Inflammatory macrophage (primary cell): ENCODE measurements around the gene REXO5.
"Not testable (repeated sequence)": the region's sequence is repeated elsewhere in the genome, so short reads cannot be mapped to it uniquely, and the experiment has no call there.

Experiments used
- DNase-seq, 2 donors: peaks; one replicate each; pipeline ENCODE4 v3.0.0-alpha.2; 2020 to 2022

REXO5 gene

DNA sequence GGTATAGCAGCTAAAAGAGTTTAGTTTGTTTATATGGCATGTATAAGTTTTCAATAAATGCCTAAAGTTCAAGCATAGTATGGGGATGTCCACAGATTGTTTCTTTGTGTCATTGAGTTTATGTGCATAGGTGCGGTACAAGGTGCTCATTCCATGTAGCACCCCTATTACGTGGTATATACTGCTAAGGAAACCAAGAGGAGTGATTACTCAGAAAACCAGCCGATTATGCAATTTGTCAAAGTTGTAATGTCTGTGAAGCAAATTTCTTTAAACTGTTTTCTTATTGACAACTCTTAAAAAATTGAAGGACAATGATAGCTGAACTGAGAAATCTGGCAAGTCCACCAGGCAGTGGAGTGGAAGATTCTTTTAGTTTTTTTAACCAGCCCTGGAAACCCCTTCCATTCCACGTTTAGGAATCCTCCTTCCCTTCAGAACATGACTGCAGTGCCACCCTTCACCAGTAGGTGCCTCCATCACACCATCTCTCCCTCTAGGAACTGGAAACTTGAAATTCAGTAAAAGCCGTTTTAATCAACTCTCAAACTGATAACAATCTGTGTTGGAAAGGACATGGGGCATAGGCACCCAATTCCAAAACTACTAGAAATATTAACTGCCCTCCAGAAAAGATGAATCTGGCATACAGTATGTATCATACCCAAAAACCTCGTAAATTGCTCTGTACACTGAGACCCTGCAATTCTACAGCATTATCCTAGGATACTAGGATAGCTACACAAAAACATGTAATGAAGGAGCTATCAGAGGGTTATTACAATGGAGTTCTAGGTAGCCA, 43.5 kb downstream of the REXO5 start:
- peak; percentile 67 to 72 for DNase-seq

DNA sequence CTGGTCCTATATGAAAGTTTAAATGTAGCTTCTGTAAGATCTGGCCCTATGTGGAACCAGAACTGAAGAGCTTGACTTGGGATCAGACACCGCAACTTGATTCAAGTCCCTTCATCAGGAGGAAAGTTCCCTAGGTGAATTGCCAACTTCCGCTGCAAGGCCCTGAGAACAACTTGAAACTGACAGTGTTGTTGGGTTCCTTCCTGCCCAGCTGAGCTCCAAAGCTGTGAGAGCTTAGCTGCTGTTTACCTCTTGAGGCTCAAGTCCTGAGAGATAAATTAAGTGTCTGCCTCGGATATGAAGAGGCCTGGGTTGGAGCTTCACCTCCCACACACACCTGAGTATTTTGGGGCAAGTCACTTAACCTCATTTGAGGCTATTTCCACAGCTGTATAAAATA, 44.7 kb downstream of the REXO5 start:
- no peak for DNase-seq

DNA sequence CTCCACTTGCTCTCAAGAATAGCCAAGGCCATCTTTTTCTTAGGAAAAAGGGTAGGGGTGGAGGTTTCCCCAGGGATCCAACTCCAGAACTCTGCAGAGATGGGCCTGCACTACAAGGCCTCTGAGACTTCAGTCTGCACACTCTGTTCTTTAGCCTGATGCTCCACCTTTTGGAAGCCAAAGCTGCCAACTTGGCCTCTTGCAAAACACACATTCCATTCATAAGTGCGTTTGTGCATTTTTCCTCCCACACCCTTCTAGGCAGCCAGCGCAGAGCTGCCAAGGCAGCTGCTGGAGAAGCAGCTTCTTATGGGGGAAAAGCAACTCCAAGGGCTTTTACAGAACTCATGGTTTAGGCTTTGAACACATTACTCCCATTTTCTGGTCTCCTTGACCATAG, 45.3 kb downstream of the REXO5 start:
- DNase-seq = no peak

DNA sequence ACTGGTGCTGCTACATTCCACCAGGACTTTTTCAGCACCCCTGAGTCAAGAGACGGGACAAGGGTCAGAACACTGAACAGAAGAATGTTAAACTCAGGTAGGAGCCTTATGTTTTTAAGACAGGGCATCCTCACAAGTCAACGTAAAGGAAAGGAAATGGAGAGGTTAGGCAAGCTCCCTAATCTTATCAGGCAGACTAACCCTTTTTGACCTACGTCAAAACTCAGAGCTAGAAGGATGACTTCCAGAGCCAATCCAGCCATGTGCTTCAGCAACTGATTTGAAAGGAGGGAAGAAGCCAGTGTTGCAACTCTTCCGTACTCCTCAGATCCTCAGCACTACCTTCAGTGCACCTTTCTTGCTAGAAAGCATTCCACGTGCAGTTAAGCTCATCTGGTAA, 46.8 kb downstream of the REXO5 start:
- DNase-seq = no peak

DNA sequence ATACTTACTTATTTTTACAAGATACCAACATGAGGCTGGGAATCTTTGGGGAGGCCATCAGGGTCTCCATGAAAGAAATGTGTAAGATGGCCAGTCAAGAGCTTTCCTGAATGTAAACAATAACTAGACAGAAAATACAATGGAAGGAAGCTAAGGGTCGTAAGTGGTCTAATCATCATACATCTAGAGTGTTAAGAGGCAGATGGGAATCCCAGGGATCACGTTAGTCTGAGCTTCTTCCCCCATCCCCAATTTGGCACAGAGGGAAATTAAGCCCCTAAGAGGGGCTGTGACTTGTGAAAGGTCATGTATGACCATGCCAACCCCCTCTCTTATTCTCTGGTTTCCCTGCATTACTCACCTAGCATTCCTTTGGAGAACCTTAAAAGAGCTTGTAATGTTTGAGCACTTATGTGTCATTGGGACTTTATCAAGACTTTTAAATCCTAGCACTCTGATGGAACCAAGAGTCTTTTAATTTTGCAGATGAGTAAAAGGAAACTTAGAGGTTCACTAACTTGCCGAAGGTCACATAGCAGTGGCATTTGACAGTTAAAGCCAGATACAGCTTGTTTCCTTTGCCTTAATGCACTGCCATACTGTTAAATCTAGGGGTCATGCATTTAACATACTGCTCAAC, 47.8 kb downstream of the REXO5 start:
- DNase-seq = no peak

DNA sequence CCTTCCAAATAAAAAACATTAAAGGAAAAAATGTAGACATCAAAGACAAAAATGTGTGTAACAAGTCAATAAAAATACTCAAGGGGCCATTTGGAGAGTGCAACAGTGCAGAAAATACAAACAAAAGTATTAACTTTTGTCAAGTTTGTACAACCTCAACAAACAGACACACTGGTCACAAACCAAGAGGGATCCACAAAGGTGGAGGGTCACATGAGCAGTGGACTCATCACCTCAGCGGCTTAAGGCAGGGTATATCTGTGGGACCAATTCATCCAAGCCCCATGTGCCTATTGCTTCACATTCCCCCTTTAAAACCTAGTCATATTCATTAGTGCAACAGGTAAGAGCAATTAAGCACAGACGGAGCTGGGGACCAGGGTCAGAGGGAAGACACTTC, 48.6 kb downstream of the REXO5 start:
- no peak for DNase-seq

DNA sequence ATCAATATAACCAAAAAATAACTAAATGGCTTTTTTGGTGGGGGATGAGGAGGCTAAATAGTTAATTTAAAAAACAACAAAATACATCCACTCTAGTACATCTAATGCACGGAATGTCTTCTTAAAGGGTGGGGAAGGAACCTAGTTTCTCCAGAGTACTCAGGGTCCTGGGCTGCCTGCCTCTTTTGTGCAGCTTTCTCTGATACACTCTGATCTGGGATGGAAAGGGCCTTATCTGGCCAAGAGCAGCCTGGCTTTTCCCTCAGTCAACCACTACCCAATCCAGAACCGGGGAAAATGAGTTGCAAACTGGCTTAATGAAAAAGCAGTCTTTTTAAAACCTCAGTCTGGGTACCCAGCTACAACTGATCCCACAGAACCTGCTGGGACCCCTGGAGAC, 51.0 kb downstream of the REXO5 start:
- DNase-seq = no peak

DNA sequence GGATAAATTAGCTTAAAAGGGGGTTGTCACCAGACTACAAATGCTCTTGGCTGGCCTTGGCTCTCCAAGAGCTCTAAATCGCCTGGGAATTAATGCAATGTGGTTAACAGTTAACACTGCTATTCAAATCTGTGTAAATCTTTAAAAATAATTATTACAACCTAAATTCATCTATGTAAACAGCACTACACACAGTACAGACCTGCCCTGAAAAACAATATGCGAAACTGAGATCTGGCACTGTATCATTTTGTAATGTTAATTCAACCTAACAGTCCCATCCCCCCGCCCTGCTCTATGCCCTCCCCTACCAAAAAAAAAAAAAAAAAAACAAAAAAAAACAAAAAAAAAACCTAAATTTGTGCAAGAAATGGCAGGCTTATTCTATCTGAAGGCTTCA, 52.9 kb downstream of the REXO5 start:
- no peak for DNase-seq

DNA sequence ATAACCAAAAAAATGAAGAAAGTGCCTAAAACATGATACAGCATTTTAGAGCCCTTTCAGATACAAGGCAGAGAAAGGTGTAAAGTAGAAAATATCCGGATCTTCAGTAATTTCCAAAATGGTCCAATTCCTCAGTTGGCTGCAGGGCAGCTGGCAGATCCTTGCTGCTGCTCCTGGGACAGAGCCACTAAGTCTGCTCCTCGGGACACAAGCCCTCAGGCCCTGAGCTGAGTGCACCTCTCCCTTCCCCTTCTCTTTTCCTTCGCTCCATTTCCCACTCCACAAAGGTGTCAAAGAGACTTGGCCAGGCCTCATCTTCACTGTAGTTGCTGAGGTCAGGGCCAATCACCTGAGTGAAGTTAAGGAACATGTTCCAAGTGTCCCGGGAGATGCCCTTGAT, 53.4 kb downstream of the REXO5 start:
- no peak for DNase-seq

DNA sequence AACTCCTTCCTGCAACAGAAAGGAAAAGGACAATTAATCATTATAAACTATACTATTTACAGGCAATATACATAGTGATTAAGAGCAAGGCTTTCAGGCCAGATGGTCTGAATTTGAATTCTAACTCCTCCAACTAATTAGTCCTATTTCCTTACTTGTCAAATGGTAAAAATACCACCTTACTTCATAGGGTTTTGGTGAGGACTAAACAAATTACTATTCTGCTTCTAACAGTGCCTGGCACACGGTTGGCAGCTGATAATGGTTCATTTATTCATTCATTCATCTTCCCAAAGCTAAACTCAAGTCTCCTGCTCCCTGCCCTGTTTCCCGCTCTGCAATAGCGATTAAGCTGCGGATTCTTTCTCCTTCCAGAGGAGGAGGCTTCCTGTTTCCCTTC, 54.0 kb downstream of the REXO5 start:
- DNase-seq = no peak

DNA sequence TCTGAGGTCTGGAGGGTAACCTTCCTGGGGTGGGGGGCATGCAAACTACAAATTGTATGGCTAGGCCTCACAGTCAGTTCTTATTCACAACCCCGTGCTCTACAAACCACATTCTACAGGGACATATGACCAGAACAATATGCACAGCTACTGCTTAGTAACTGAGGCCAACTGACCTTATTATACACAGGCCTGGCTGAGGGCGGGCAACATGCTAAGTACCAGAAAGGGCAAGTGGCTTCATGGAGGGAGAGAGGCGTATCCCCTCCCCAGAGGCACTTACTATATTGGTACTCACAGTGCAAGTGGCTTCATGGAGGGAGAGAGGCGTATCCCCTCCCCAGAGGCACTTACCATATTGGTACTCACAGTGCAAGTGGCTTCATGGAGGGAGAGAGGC, 54.7 kb downstream of the REXO5 start:
- not testable (repeated sequence) for DNase-seq

DNA sequence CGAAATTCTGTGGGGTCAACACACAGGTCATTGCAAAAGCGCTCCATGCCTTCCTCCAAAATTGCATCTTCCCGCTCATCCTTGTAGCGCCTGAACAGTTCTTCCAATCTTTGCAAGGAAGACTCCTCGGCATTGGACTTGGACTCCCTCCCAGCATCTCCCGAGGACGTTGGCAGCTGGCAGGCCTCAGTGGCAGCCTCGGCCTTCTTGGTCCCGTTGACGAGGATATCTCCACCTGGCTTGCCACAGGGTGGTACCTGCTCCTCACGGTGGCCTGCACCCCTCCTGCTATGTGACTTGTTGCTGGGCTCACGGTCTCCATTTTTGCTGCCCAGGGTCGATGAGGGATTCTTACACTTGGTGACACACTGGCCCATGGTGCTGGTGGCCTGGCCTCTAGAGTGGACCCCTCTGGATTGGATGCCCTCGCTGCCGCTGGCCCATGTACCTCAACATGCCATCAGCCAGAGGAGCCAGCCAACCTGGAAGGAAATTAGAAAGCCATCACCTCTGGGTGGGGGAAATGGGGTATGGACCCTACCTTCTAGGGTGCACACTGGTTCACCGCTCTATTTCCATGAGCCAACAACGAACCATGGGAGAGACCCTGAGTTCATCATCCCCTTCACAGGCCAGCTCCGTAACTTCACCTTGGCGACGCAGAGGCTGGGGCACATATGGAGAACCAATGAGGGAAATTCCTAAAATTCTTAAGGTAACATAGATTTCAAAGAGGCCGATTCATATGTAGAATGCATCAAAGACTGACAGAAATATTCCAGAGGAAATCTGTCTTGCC, 56.0 kb downstream of the REXO5 start:
- DNase-seq = no peak

DNA sequence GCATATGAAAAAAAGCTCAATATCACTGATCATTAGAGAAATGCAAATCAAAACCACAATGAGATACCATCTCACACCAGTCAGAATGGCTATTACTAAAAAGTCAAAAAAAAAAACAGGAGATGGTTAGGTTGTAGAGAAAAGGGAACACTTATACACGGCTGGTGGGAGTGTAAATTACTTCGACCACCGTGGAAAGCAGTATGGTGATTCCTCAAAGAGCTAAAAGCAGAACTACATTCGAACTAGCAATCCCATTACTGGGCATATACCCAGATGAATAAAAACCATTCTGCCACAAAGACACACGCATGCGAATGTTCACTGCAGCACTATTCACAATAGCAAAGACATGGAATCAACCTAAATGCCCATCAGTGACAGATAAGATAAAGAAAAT, 58.0 kb downstream of the REXO5 start:
- not testable (repeated sequence) for DNase-seq

DNA sequence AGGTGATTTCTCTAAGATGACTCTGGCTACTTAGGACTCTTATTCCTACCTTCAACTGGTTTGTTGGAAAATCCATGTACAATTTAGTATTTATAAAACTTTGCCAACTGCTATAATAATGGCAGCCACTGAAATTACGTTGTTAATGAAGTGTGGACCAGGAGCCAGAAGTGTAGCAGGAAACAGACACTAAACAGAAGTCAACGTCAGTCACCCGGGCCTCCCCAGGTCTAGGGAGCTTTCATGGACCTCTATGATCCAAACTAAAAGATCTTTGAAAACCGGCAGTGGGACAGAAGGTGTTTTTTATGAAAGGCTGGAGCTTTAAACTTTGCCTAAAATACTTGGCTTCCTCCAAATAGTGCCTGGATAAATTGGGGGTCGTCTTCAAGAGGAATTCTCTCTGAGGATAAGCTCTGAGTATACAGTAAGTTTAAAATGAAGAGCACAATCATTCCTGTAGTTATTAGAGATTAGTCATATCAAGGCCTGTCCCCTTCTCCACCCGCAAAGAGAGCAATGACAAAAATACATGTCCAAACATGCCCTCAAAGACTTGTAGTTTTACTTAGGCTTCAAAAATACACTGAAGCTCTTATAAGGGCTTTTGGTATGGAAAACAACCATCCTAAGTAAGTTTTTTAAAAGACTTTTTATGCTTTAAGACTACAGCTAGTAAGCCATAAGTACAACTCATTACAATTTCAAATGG, 59.2 kb downstream of the REXO5 start:
- no peak for DNase-seq

DNA sequence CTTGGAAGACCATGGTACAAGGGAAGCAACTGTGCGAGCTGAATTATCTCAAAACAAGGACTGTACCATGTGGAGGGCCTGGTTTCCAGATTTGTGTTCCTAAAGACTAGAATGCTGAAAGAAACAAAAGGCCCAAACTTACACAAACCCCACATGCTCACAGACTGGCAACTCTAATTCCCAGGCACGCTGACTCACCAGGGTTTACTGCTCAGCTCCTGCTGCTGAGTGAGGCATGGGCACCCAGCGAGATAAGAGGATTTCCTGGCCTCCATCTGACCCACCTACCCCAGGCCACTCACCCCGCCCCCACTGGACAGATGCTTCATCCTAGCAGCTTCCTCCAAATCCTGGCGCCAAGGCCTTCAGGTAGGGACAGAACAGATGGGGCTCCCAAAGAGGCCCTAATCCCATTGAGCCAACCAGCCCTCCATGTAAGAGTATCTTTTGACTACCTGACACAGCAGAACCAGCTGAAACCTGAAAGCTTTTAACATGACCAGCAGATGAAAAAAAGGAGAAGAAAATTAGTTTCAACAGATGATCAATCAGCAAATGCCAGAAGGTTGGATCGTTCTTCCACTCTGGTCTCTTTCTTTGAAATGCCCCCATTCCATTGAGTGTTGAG, 59.9 kb downstream of the REXO5 start:
- DNase-seq = no peak

DNA sequence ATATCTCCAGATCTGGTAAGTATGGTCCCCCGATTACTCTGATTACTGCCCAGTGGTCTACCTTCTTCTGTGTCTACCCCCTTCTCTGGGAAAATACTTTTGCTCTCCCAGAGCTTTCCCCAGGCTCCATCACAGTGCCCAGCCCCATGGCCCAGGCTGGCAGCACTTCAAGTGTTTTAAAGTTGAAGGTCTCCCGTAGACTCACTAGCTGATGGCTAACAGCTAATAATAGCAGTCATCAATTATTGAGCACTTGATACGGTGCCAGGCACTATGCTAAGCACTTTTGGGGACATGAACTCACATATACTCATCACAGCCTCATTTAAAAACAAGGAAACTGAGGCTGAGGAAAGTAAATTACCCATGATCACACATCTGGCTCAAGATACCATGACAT, 60.5 kb downstream of the REXO5 start:
- no peak for DNase-seq

DNA sequence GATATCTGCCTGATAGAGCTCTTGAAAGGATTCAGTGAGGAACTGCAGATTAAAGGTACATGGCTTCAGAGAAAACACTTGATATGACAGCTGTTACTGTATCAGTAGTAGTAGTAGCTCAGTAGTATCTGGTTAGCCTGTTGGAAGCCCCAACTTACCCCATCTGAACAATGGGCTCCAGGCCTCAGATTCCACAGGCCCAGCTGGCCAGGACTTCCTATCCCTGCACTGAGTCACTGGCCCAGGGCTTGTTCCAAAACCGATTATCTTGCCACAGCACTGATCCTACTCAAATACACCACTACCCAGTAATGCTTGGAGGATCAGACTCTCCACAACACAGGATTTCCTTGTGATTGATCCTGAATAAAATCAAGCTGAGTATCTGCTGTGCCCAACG, 61.3 kb downstream of the REXO5 start:
- DNase-seq = no peak

DNA sequence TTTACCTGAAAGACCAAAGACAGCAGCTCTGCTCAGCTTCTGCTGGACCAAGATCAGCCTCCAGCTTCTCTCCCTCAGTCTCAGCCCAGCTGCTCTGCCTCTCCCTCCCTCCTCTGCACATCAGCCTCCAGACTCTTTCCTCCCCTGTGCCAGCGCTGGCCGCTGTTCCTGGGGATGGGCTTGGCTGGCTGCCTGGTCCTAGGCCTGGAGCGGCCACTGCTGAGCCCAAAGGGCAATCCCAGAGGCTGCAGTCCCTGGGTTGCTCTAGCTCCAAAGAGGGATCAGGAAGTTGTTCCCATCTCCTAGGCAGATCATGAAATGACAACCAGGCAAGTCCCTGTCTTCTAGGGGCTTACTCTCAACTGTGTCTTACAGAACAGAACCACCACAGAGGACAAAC, 62.6 kb downstream of the REXO5 start:
- DNase-seq = no peak

DNA sequence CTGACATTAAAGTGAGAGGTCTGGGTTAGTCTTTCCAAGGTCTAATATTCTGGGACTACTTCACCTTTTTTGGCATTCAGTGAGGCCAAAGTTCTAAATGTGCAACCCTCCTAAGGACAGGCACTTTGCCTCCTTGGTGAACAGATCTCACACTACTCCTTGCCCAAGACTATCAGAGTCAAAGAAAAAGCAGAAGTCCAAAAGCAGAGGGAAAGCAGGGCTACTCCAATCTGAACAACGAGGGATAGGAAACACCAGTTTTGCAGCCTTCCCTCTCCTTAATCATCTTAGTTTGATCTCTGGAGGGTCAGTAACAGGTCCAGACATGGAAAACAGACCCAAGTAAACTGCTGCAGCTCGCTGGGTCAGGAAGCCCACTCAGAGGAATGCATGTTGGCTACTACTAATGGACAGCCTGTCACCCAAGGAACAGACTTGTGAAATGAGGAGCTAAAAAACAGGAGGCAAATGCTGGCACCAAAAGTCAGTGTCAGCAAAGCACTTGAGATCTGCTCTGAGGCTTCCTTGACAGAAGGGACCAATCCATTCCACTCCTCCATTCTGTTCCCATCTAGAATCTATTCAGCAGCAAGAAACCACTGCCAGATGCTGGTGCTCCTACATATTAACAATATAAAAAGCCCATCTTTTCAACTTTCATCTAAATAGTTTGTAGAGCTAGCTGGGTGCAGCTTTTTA, 63.9 kb downstream of the REXO5 start:
- DNase-seq = peak; percentile 29 to 34

DNA sequence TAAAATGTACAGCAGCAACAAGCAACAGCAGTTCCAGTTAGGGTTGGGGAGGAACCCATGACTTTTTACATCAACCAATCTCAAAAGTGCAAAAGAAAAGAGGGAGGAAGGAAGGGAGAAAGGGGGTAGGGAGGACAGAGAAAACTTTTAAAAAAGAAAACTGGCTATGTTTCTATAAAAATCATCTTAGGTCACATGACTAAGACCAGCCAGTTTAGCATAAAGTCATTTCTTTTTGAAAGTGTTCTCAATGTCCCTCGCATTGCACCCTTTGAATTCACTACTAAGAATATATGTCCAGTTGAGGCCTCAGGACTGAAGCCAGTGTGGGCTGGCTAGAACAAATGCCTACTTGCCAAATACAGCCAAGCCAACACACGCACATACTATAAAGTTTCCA, 64.9 kb downstream of the REXO5 start:
- DNase-seq = no peak

DNA sequence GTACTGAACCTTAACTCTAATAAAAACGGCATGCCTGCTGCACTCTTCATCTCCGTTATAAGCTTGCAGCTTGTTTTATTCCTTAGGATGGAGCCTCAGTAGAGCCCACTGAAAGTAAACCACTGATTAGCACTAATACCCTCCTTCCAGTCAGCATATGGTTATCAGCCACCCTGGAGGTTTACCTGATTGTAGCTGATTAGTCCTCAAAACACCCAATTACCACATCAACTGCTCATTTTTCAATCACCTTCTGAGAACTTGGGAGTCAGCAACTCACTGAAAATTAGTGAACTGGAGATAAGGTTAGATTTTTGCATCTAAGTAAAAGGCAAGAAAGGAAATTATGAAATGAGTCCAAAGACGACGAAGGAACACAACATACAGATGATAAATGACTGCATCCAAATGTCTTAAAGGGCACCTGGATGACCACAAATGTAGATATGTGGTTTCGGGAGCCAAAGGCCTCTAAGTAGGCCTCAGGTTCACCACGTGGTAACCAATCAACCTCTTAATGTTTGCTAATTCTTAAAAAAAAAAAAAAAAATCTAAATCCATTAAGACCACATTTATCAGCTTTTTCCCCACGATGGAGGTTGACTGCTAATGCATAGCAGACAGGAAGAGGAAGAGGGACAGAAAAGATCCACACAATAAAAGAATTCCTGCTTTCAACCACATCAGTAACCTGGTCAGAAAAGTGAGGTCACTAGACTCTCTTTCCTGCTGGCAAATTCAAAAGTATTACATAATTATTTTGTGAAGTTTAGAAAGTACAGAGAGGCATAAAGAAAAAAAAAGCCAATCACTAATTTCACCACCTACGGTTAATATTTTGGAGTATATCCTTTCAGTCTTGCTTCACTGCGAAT, 65.9 kb downstream of the REXO5 start:
- DNase-seq = no peak
